Subcutaneous adipose tissue (tissue), 4 donors: Measurements from ENCODE around the gene B3GLCT. TPM values are rescaled to one million over a fixed set of nuclear protein-coding genes. Genes with fewer than 3 reads are reported as not detected.

Experiments
- CTCF ChIP-seq: fragments of 450-650 bp; IDR thresholded peaks from one replicate; pipeline ENCODE4 v1.5.1; 2016; ENCODE audit warnings: low read depth, mild to moderate bottlenecking, control low read depth, antibody characterized with exemption, moderate library complexity
- total RNA-seq, 4 donors: library from RNA; depleted of rRNA; stranded (reverse); fragments of >200 nt; gene quantifications; one replicate each; pipeline ENCODE4 v1.1.0, GENCODE V29; 2016

B3GLCT gene
- total RNA-seq, 4 donors from 2014 or later, result 4.9 to 15.4 (median 8.5) TPM

GRCh38 chr13:31261241-31261640 is 61.5 kb downstream of the B3GLCT start:
- TF ChIP-seq CTCF, result no peak

GRCh38 chr13:31263346-31263745 is 63.6 kb downstream of the B3GLCT start:
- TF ChIP-seq CTCF, result no peak

- TF ChIP-seq CTCF, result no peak
Observed at GRCh38 chr13:31264151-31264550, 64.4 kb downstream of the B3GLCT start.

- no peak for TF ChIP-seq CTCF
Observed at GRCh38 chr13:31267126-31267784, 67.5 kb downstream of the B3GLCT start.

- TF ChIP-seq CTCF, result no peak
Observed at GRCh38 chr13:31274390-31274789, 74.6 kb downstream of the B3GLCT start.

- TF ChIP-seq CTCF, result no peak
Observed at GRCh38 chr13:31276421-31276820, 76.6 kb downstream of the B3GLCT start.

- TF ChIP-seq CTCF, result no peak
Observed at GRCh38 chr13:31278869-31279268, 79.1 kb downstream of the B3GLCT start.
